Measurements from ENCODE around the gene ATP13A2.

Gene ATP13A2, protein sequence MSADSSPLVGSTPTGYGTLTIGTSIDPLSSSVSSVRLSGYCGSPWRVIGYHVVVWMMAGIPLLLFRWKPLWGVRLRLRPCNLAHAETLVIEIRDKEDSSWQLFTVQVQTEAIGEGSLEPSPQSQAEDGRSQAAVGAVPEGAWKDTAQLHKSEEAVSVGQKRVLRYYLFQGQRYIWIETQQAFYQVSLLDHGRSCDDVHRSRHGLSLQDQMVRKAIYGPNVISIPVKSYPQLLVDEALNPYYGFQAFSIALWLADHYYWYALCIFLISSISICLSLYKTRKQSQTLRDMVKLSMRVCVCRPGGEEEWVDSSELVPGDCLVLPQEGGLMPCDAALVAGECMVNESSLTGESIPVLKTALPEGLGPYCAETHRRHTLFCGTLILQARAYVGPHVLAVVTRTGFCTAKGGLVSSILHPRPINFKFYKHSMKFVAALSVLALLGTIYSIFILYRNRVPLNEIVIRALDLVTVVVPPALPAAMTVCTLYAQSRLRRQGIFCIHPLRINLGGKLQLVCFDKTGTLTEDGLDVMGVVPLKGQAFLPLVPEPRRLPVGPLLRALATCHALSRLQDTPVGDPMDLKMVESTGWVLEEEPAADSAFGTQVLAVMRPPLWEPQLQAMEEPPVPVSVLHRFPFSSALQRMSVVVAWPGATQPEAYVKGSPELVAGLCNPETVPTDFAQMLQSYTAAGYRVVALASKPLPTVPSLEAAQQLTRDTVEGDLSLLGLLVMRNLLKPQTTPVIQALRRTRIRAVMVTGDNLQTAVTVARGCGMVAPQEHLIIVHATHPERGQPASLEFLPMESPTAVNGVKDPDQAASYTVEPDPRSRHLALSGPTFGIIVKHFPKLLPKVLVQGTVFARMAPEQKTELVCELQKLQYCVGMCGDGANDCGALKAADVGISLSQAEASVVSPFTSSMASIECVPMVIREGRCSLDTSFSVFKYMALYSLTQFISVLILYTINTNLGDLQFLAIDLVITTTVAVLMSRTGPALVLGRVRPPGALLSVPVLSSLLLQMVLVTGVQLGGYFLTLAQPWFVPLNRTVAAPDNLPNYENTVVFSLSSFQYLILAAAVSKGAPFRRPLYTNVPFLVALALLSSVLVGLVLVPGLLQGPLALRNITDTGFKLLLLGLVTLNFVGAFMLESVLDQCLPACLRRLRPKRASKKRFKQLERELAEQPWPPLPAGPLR

DNA sequence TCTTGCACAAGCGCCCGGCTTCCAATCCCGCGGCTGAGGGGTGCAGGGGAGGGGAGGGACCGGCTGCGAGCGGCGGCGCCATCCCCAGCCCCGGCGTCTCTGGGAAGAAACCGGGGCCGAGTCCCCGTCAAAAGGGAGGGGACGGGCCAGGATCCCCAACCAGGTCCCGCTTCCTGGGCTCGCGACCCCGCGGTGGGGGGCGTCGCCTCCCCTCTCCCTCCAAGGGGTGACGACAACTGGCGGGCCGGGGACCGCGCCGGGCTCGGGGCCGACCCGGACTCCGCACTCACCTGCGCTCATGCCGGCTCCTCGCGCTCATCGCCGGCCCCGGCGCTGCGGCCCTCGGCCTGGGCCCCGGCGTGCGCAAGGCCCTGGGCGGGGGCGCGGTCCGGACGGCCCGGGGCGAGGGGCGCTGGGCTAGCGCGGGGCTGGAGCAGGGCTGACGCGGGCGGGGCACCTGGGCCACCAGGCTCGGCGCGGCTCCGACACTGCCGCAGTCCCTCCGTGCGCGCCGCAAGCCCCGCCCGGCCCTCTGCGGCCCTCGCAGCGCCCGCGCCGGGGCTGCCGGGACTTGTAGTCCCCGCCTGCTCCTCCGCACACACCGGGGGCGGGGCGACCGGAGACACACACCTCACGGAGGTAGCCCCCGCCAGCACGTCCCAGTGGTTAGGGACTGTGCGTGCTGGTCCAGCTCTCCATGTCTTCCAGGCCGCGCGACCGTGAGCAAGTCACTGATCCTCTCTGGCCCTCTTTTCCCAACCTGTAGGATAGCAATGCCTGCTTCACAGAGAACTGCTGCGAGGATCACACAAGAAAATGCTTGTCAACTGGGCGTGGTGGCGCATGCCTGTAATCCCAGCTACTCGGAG is at the start of gene ATP13A2:
Gene ATP13A2 (minus strand): TSS at position 490 of the 869 bp plus-strand sequence. CDS start 190 bp downstream, at position 300.
- no peak for DNase-seq (ENCODE audit: low read depth)

DNA sequence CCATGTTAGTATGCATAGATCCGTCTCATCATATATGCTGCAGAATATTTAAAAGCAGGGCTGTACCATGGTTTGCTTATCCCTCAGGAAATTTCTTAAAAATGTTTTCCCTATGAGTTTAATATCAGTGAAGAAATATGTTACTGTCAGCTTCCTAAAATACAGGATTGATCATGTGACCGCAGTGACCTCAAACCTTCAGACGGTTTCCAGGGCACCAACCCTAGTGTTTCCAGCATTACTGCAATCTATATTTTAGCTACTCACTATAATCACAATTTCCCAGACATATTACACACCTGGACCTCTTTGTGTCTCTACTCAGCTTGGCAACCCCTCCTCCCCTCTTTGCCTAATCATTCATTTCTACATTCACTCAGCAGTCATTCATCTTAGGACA is 49.8 kb upstream of the ATP13A2 start:
- no peak for DNase-seq (ENCODE audit: low read depth)

DNA sequence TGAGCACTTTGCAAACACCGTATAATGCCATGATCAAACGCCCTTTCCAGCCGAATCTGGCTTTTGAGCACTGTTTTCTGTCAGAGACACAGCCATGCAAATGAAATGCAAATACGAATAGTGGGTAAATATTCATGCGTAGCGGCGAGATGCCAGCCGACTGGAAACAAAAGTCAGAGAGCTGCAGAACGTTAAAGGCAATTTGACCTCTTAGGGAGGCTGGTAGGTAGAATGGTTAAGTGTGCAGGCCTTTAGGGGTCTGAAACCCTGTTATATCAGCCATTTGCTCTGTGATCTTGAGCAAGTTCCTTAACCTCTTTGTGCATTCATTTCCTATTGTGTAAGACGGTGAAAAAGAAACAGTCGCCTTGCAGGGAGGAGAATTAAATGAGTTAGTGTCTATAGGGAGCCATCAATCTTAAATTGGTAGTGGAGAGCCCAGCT is 48.6 kb upstream of the ATP13A2 start:
- no peak for DNase-seq (ENCODE audit: low read depth)

DNA sequence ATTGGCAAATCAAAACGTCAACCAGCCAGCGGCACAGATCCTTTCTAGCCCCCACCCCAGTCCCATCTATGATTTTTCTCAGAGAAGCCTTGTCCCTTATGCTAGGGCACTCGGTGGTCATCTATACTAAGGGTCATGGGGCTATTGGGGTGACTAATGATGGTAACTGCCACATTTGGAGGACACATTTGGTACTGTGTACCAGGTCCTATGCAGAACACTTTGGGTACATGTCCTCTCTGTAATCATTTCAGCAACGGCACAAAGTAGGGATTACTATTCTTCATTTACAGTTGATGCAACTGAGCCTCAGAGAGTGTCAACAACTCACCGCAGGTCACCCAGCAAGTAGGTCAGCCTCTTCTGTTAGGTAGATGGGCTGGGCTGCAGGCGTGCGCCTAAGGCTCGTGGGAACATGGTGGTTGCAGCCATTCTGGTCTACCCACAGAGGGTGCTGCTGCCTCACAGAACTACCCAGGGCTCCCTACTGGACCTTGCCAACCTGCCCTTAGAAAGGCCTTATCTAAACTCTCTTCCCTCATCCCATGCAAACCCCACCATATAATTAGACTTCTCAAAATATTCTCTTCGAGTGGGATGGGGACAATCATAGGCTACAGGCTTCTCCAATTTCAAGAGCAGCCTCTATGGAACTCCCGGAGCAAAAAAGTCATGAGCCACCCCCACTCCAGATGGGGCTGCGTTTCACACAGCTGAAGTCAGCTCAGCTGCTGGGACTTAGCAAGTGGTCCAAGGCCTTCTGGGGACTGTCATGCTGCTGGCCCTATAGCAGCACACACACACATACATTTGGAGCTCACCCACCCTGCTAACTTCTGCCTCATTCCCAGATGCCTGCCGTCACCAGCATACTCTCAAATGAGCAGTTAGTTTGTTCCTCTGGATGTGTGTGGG is 47.9 kb upstream of the ATP13A2 start:
- DNase-seq (ENCODE audit: low read depth) = peak; percentile 37

DNA sequence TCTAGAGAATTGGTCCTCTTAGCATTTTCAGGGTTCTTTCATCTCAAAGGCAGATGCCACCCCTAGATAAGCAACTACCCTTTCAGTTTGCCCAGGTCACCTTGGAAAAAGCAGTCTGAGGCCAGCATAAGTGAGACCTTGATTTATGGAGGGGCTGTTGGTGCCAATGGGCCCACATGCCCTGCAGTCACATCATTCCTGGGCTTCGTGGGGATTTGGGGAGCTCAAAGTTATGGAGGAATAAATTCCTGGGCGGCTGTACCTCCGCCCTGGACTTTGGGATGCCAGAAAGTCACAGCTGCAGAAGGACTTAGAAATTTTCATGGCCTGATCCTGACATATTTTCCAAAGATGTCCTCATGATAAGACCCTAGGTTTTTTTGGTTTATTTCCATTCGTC is 44.8 kb upstream of the ATP13A2 start:
- DNase-seq (ENCODE audit: low read depth) = no peak

DNA sequence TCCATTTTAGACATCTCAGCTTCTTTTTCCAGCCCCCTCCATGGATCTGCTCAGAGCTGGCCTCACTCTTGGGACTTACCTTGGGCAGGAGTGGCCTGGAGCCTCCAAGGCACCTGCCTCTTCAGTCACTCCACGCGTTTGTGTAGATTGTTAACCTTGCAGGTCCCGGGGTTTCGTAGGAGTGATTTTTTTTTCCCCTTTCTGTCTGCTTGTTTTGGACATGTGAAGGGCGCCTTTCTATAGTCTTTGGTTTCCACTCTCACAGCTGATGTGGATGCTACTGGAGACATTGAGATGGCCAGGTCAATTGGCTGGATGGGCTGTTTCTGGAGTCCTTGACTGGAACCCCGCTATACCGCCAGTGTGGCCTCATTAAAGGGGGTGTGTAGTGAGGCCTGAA is 44.1 kb upstream of the ATP13A2 start:
- DNase-seq (ENCODE audit: low read depth) = no peak

DNA sequence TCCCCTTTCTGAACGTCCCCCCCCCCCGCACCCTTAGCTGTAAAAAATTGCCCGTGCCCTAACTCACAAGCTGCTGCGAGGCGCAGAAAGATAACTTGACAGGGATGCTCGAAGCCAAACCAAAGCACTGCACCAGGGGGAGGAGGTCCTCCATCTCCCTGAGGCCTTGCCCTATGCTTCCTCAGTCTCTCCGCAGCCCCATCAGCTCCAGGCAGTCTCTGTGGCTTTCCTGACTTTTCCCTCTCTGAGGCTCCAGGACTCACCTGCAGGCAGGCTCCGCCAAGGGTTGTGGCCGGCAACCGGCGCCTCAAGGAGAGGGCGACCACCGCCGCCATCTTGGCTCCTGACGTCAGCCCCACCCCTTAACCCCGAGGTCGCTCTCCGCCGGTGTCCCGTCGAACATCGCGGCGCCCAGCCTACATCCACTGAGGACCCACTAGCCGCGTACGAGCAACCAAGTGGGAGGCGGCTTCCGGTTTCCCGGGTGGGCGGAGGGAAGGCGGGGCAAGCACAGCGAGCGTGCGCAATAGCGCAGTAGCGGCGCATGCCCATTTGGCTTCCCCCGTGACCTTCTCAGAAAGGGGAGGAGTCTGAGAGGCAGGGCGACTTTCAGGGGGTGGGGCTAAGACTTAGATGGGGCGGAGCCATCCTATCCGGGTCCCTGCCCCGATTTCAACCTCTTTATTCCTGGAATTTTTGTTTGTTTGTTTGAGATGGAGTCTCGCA is 42.1 kb upstream of the ATP13A2 start, which contains the start of gene SDHB:
Gene SDHB (minus strand): TSS at position 348 of the 726 bp plus-strand sequence. CDS start 13 bp downstream, at position 335.
- DNase-seq (ENCODE audit: low read depth) = peak; percentile 97

DNA sequence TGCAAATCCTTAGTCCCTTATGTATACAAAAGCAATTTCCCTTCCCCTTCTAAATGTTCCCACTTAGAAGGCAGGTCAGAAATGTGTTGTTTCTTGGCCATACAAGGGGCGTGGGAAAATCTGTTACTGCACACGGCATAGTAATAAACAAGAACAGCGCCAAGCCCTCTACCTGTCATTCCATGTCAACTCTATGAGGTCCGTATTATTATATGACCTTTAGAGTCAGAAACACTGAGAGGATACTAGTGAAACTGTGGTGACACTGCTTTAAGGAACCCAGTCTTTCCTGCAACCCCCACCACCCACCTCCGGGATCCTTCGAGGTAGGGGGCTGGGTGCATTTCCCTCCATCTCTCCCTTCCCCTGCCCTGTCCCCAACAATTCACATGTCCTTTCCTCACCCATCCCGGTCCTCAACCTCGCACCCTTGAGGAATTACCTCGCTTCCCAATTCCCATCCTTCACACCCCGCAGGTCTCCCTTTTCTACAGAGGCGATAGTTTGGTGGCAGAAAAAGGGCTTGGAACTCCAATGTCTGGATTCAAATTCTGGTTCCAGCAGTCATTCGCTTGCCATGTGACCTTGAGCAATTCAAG is 41.5 kb upstream of the ATP13A2 start:
- no peak for DNase-seq (ENCODE audit: low read depth)

DNA sequence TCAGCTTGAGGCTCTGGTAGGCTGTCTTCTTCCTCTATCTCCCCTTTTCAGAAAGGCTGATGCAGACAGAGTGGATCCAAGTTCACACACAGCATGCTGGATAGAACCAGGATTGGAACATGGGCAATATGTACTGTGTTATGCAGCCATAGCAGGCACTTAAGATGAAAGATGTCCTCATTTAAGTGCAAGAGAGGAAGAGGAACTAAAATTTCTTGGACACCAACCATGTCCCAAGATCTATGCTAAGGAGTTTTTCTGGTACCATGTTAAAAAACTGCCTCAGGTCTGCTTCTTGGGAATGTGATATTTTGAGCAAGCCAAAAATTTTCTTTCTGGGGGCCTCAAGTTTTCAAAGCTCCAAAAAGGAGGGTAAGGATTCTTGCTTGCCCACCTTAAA is 40.9 kb upstream of the ATP13A2 start:
- DNase-seq (ENCODE audit: low read depth) = no peak

DNA sequence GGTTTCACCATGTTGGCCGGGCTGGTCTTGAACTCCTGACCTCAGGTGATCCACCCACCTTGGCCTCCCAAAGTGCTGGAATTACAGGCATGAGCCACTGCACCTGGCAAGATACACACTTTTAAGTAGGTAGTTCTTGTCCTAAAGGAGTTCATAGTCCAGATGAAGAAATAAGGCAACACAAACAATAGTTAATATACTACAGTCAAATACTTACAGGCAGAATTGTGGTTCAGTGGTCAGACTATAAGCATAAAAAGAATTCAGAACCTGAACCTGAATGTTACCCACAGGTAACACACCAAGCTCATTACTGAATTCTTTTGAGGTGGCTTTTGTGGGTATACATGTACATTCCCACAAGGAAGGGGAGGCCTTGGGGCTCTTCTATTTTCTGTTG is 40.3 kb upstream of the ATP13A2 start:
- no peak for DNase-seq (ENCODE audit: low read depth)

DNA sequence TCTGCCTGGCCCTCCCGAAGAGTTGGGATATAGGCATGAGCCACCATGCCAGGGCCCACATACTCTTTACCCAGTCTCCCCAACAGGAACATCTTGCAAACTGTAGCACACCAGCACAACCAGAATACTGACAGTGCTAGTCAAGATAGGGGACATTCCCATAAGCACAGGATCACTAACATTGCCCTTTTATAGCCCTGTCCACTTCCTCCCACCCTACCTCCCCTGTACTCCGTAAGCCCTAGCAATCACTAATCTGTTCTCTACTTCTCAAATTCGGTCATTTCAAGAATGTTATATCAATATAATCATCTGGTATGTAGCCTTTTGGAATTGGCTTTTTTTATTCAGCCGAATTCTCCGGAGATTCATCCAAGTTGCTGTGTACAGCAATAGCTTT is 36.2 kb upstream of the ATP13A2 start:
- no peak for DNase-seq (ENCODE audit: low read depth)

DNA sequence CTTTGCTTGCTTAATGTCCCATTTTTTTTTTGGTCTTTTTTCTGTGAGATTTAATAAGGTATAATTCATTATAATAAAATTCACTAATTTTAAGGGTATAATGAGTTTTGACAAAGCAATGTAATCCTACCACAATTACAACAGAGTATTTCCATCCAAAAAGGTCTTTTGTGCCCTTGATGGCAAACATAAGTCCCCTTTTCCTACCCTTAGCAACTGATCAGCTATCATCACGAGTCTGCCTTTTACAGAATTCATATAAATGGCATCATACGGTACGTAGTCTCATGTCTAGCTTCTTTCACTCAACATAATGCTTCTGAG is 34.6 kb upstream of the ATP13A2 start:
- DNase-seq (ENCODE audit: low read depth) = no peak

DNA sequence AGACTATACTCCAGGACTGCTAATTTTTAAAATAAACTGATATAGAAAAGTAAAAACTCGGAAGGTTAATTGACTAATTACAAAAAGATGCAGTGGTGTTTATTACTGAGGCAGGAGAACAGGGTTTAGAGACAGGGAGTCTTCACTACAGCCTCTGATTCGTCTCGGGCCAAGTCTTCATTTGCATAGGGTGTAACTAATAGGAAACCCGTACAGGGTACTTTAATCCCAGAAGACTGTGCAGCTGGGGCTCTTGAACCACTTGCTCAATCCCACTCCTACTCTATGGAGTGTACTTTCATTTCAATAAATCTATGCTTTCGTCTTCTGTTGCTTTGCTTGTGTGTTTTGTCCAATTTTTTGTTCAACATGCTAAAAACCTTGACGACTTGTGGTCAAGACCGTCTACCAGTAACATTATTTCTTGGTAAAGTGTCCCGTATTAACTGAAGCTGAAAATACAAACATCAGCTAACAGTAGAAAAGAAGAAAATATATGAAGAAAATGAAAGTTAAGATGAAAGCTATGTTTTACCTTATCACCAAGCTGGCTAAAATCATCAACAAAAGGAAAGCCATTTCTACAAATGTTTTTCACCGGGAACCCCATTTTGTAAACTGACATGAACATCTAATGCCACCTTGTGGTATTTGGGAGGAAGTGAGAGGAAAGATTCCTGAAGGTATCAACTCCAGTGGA is 34.1 kb upstream of the ATP13A2 start:
- DNase-seq (ENCODE audit: low read depth) = no peak

DNA sequence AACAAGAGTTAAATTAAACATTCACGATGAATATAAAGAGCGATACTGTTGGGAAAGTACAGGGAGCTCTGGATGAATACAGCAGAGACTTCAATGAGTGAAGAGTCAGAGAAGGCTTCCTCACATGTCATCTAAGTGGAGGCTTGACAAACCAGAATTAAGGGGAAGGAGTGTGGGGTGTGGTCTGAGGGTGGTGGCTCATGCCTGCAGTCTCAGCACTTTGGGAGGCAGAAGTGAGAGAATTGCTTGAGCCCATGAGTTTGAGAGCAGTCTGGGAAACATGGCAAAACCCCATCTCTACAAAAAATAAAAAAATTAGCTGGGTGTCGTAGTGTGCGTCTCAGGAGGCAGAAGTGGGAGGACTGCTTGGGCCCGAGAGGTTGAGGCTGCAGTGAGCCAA is 33.4 kb upstream of the ATP13A2 start:
- no peak for DNase-seq (ENCODE audit: low read depth)

DNA sequence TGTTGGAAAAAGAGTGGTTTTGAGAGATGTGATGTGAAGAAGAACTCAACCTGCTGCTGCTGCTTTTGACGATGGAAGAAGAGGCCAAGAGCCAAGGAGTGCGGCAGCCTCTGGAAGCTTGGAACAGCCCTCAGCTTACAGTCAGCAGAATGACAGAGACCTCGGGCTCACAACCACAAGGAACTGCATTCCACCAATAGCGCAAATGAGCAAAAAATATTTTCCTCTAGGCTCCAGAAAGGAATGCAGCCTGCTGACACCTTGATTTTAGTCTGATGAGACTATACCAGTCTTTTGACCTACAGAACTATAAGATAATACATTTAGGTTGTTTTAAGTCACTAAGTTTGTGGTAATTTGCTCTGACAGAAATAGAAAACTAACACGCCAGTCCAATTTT is 31.9 kb upstream of the ATP13A2 start:
- DNase-seq (ENCODE audit: low read depth) = no peak

DNA sequence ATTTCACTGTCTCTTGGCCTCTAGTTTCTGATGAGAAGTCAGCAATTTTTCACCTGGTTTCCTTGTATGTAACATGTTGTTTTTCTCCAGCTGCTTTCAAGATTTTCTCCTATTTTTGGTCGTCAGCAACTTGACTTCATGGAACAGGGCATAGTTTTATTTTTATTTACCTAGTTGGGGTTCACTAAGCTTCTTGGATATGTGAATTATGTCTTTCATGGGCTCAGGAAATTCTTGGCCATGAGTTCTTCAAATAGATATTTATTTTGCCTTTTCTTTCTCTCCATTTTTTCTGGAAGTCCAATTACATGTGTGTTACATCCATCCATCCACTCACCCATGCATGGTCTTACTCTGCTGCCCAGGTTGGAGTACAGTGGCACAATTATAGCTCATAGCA is 28.4 kb upstream of the ATP13A2 start:
- no peak for DNase-seq (ENCODE audit: low read depth)

DNA sequence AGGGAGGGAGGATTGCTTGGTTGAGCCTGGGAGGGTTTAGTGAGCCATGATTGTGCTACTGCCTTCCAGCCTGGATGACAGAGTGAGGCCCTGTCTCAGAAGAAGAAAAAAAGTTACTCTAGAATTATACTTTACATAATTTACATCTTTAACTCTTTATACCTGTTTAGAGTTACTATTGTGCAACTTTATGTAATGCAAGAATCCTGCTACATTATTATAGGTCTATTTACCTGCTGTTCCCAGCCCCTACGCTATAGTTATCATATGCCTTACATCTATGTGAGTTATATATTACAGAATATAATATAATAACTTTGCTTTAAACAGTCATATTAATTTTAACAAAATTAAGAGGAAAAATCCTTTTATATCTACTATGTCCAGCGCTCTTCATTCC is 27.8 kb upstream of the ATP13A2 start:
- no peak for DNase-seq (ENCODE audit: low read depth)

DNA sequence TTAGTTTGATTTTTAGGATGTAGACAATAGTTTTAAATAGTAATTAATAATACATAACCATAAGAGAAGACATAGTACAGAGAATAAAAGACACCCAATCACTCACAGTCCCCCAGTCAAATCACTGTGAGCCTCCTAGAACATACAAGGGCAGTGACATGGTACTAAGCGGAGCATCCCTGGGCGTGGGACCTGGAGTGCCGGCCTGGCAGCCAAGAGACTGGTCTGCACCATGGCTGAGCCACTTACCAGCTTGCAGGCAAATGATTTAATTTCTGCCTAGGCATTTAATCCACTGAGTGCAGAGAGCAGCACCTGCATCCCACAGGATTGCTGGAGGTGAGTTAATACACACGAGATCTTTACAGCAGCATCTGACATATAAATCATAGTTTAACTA is 21.8 kb upstream of the ATP13A2 start:
- no peak for DNase-seq (ENCODE audit: low read depth)

DNA sequence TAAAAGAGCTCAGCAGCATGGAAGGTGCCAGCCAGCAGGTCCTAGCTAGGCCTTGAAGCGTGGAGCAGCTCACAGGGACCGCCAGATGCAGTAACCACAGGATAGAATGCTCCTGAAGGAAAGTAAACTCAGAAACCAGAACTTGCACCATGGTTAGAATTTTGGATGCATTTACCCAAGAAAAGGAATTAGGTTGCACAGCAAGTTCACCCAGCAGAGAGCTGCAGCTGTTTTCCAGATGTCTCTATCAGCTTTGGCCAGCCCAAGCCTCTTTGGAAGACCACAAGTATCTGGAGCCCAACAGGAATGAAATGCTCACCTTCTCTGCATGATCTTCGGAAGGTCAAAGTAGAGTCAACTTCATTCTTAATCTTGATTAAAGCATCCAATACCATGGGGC is 21.0 kb upstream of the ATP13A2 start:
- DNase-seq (ENCODE audit: low read depth) = no peak
